ENCODE data around the gene MDGA2. TPM values are rescaled to one million over a fixed set of nuclear protein-coding genes. Genes with fewer than 3 reads are reported as not detected.

Gene MDGA2
- 54.1 TPM for total RNA-seq

GRCh38 chr14:47675466-47676314 lies at the start of gene MDGA2:
MDGA2 (minus strand) TSS chr14:47675605.

Small RNA genes within 50 kb of the gene (small RNA-seq; reads per million reads assigned to genes)
- not detected for gene RF00402 (ENCODE audit: low replicate concordance)

Data from parietal lobe (tissue), 2 donors.